ENCODE data around the gene ELP4. TPM values are rescaled to one million over a fixed set of nuclear protein-coding genes. Genes with fewer than 3 reads are reported as not detected.

The ELP4 gene
- total and polyA plus RNA-seq, 2 donors (not counting 1 experiment from before 2014, with no cell fraction given) = 7.1 to 31.3 TPM

DNA sequence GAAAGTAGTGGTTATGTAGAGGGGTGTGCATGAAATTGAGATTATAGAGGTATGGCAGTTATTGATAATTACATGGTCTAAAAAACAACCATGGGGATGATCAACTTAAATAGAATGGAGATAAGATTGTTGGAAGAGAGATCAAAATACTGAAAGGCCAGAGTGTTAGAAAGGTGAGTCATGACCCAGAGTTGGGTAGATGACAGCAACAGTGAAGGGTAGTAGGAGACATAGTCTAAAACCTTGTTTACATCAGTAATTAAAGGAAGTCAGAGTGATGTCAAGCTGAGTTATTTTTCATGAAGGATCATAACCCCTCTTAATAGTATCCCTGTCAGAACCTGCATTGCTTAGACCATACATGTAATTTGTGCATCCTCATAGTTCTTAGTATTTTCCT, 110.9 kb downstream of the ELP4 start:
- H3K27ac Mint-ChIP-seq = no peak overlapping the region

DNA sequence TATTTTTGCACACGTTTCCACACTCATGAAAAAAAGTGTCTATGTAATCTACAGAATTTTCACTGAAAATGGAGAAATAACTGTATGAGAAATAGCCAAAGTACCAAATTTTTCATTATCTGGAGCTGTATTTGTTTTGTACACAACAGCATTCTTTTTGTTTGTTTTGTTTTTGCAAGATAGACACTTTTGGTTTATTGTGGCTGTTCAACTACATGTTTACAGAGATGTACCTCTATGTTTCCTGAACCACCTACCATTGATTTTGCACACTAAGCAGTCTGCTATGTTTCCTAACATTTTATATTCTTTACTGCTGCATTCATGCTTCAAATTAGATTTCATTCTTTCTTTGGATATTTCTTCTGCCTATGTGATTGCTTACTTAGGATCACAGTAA, 116.3 kb downstream of the ELP4 start:
- Mint-ChIP-seq H3K4me3 (no peak overlapping the region), H3K27ac (no peak overlapping the region), H3K27me3 (no peaks in the 10 kb centered on the region), H3K4me1 (no peaks in the 10 kb centered on the region), H3K9me3 (ENCODE audit: insufficient read depth) (no peaks in the 10 kb centered on the region)
- WGBS (ENCODE audit: insufficient coverage) = no CpG with 5 or more reads among the region's 1 CpG
- H3K27me3 ChIP-seq (replicated peaks in 1 of 4; ENCODE audit: control extremely low read depth in 1 of 4, control insufficient read depth in 3 of 4, insufficient read depth in 4 of 4, low read length in 3 of 4) = no peaks in the 10 kb centered on the region
- H3K9me3 ChIP-seq (ENCODE audit: control extremely low read depth in 1 of 3, control insufficient read depth in 2 of 3, insufficient read depth in 1 of 3, low read length in 2 of 3) = no peaks in the 10 kb centered on the region
- no peak overlapping the region for H3K4me3 ChIP-seq (ENCODE audit: control extremely low read depth in 1 of 5, extremely low read depth in 1 of 5, insufficient read depth in 1 of 5, low read depth in 2 of 5, low read length in 4 of 5)
- H4K20me1 ChIP-seq (ENCODE audit: control insufficient read depth, insufficient read depth, low read length, poor library complexity, severe bottlenecking) = no peaks in the 10 kb centered on the region
- H3K36me3 ChIP-seq (replicated peaks in 1 of 2; ENCODE audit: control extremely low read depth in 1 of 2, control insufficient read depth in 1 of 2, extremely low read depth in 1 of 2, insufficient read depth in 2 of 2, low read length in 1 of 2) = peaks cover 1 to 3% of the 10 kb centered on the region in 2 experiments
- H3K9ac ChIP-seq (ENCODE audit: low read length) = no peak overlapping the region
- DNase-seq = no peak
- H3K27ac ChIP-seq (ENCODE audit: low read length in 2 of 2) = no peak overlapping the region
- TF ChIP-seq, protein P1, sequence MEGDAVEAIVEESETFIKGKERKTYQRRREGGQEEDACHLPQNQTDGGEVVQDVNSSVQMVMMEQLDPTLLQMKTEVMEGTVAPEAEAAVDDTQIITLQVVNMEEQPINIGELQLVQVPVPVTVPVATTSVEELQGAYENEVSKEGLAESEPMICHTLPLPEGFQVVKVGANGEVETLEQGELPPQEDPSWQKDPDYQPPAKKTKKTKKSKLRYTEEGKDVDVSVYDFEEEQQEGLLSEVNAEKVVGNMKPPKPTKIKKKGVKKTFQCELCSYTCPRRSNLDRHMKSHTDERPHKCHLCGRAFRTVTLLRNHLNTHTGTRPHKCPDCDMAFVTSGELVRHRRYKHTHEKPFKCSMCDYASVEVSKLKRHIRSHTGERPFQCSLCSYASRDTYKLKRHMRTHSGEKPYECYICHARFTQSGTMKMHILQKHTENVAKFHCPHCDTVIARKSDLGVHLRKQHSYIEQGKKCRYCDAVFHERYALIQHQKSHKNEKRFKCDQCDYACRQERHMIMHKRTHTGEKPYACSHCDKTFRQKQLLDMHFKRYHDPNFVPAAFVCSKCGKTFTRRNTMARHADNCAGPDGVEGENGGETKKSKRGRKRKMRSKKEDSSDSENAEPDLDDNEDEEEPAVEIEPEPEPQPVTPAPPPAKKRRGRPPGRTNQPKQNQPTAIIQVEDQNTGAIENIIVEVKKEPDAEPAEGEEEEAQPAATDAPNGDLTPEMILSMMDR (IDR thresholded peaks at IDR 0.05) = no peak
- no peak for TF ChIP-seq EZH2 (IDR thresholded peaks at IDR 0.05; ENCODE audit: borderline replicate concordance, insufficient read depth, low read depth, low read length, poor library complexity, severe bottlenecking)
- CTCF ChIA-PET = no interaction called here
- intact Hi-C loops (cut with micrococcal nuclease) = no loop called here
- POLR2A ChIA-PET = no interaction called here
- H3K4me1 ChIP-seq (ENCODE audit: control insufficient read depth in 2 of 2, insufficient read depth in 2 of 2, low read length in 2 of 2) = no peaks in the 10 kb centered on the region
- no peak overlapping the region for H3K4me2 ChIP-seq (replicated peaks; ENCODE audit: low read depth, low read length, poor library complexity, severe bottlenecking)
- H3K79me2 ChIP-seq (ENCODE audit: control insufficient read depth, insufficient read depth, low read length) = no peaks in the 10 kb centered on the region
- no peak for ATAC-seq (ENCODE audit: low read depth)
- no peak overlapping the region for H2AFZ ChIP-seq (ENCODE audit: insufficient read depth, low read depth, low read length, poor library complexity, severe bottlenecking)

More for the DNA sequence above, 110.9 kb downstream of the ELP4 start:
- H3K4me1 Mint-ChIP-seq = no peaks in the 10 kb centered on the region
- Histone ChIP-seq H4K20me1 (ENCODE audit: control insufficient read depth, insufficient read depth, low read length, poor library complexity, severe bottlenecking) (no peaks in the 10 kb centered on the region), H3K9ac (ENCODE audit: low read length) (no peak overlapping the region), H3K4me1 (ENCODE audit: control insufficient read depth in 2 of 2, insufficient read depth in 2 of 2, low read length in 2 of 2) (no peaks in the 10 kb centered on the region), H3K27me3 (replicated peaks in 1 of 4; ENCODE audit: control extremely low read depth in 1 of 4, control insufficient read depth in 3 of 4, insufficient read depth in 4 of 4, low read length in 3 of 4) (no peaks in the 10 kb centered on the region), H3K4me3 (ENCODE audit: control extremely low read depth in 1 of 5, extremely low read depth in 1 of 5, insufficient read depth in 1 of 5, low read depth in 2 of 5, low read length in 4 of 5) (no peak overlapping the region), H3K4me2 (replicated peaks; ENCODE audit: low read depth, low read length, poor library complexity, severe bottlenecking) (no peak overlapping the region), H3K27ac (ENCODE audit: low read length in 2 of 2) (no peak overlapping the region), H3K79me2 (ENCODE audit: control insufficient read depth, insufficient read depth, low read length) (no peaks in the 10 kb centered on the region), H3K36me3 (replicated peaks in 1 of 2; ENCODE audit: control extremely low read depth in 1 of 2, control insufficient read depth in 1 of 2, extremely low read depth in 1 of 2, insufficient read depth in 2 of 2, low read length in 1 of 2) (no peaks in the 10 kb centered on the region), H2AFZ (ENCODE audit: insufficient read depth, low read depth, low read length, poor library complexity, severe bottlenecking) (no peak overlapping the region), H3K9me3 (ENCODE audit: control extremely low read depth in 1 of 3, control insufficient read depth in 2 of 3, insufficient read depth in 1 of 3, low read length in 2 of 3) (no peaks in the 10 kb centered on the region)
- CTCF ChIA-PET = no interaction called here
- POLR2A ChIA-PET = interaction anchor here (0.6 kb wide), 1 partner anchor 11 kb away, joined by 3 read pairs; no protein-coding TSS in a partner anchor
- intact Hi-C loops (cut with micrococcal nuclease) = no loop called here
- H3K4me3 Mint-ChIP-seq = no peak overlapping the region
- no peaks in the 10 kb centered on the region for H3K9me3 Mint-ChIP-seq (ENCODE audit: insufficient read depth)
- no peaks in the 10 kb centered on the region for H3K27me3 Mint-ChIP-seq
- TF ChIP-seq EZH2 (IDR thresholded peaks at IDR 0.05; ENCODE audit: borderline replicate concordance, insufficient read depth, low read depth, low read length, poor library complexity, severe bottlenecking) = no peak
- TF ChIP-seq, protein P1 (IDR thresholded peaks at IDR 0.05) = no peak
- DNase-seq (no peak), ATAC-seq (ENCODE audit: low read depth) (no peak)

All from B cell (primary cell).